Measurements from ENCODE around the gene SPDEF. TPM values are rescaled to one million over a fixed set of nuclear protein-coding genes. Genes with fewer than 3 reads are reported as not detected.
A peak's percentile ranks its signal among the peaks of the same experiment; 100 is the strongest.

Gene SPDEF
- total RNA-seq, 1 donor from 2014 or later, result not detected

DNA sequence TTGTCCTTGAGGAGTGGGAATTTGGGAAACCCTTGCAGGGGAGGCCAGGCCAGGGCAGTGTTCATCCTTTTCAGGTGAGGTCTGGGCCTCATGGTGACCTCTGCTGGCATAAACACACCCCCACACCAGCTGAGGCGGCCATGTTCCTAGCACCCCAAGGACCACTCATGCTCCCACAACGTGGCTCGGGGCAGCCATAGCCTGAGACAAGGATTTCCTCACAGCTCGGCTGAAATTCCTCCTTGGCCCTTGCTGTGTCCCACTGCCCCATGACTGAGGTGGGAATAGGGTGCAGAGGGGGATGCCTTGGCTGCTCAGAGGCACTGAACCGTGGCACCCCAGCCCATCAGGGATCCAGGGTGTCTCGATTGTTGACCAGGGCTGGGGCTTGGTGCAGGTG, 27.3 kb upstream of the SPDEF start:
- TF ChIP-seq, protein P1, sequence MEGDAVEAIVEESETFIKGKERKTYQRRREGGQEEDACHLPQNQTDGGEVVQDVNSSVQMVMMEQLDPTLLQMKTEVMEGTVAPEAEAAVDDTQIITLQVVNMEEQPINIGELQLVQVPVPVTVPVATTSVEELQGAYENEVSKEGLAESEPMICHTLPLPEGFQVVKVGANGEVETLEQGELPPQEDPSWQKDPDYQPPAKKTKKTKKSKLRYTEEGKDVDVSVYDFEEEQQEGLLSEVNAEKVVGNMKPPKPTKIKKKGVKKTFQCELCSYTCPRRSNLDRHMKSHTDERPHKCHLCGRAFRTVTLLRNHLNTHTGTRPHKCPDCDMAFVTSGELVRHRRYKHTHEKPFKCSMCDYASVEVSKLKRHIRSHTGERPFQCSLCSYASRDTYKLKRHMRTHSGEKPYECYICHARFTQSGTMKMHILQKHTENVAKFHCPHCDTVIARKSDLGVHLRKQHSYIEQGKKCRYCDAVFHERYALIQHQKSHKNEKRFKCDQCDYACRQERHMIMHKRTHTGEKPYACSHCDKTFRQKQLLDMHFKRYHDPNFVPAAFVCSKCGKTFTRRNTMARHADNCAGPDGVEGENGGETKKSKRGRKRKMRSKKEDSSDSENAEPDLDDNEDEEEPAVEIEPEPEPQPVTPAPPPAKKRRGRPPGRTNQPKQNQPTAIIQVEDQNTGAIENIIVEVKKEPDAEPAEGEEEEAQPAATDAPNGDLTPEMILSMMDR (IDR thresholded peaks at IDR 0.05; ENCODE audit: insufficient read depth, low read length, poor library complexity, severe bottlenecking), result peak; percentile 36
- H3K36me3 ChIP-seq (ENCODE audit: control insufficient read depth, insufficient read depth, low read length), result peaks cover 1% of the 10 kb centered on the region

DNA sequence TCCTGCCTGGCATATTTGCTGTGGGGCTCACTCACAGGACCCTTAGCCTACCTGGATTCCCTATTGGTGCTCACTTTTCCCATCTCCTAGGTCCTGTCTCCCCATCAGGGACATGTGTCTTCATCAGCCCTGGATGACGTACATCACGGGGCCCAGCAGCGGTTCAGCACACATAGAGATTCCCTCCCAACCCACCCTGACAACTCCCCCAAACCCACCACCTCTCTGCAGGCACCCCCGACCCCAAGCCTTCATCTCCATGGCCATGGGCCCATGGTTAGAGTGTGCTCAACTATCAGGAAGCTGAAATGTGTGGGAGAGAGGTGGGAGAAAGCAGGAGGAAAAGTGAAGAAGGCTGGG, 25.4 kb upstream of the SPDEF start:
- Histone ChIP-seq H3K27me3 (ENCODE audit: control insufficient read depth, insufficient read depth, low read length) (no peaks in the 10 kb centered on the region), H3K36me3 (ENCODE audit: control insufficient read depth, insufficient read depth, low read length) (no peaks in the 10 kb centered on the region), H3K4me3 (ENCODE audit: low read depth, low read length) (no peak overlapping the region)
- TF ChIP-seq, protein P1 (IDR thresholded peaks at IDR 0.05; ENCODE audit: insufficient read depth, low read length, poor library complexity, severe bottlenecking), result no peak
- no peak for DNase-seq (ENCODE audit: low read depth)

More for the DNA sequence above, 27.3 kb upstream of the SPDEF start:
- Histone ChIP-seq H3K27me3 (ENCODE audit: control insufficient read depth, insufficient read depth, low read length) (no peaks in the 10 kb centered on the region), H3K4me3 (ENCODE audit: low read depth, low read length) (no peak overlapping the region)
- no peak for DNase-seq (ENCODE audit: low read depth)

DNA sequence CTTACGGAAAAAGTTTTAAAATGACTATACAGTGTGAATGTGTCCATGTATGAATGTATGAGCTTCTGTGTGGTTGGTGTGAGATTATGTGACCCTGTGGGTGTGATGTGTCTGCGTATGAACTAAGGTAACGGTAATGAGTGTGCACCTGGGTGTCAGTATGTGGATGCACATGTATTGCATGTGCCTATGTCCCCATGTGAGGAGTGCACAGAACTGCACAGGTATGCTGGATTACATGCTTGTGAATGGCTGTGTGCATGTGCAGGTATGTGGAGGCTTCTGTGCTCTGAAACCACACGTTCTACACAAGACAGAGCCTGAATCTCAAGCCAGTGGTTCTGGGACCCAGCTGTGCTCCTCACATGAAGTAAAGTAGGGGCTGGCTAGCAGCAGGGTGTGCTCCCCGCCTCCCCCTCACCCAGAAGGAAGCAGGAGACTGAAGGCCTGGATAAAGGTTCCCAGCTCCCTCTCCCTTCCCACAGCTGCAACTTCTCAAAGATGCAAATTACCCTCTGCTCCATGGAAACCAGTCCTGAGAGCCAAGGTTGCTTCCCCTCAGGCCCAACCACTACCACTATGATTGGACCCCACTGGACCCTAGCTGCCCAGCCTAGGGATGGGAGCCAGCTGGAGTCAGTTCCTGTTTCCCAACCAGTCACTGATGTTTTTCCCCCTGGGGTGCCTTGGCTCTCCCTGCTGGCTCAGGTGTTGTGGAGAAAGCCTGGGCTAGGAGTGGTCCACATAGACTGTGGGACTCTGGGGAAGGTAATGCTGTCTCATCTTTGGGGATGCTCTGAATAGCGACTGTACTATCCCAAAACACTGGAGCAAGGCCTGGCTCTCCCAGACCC, 24.8 kb upstream of the SPDEF start:
- Histone ChIP-seq H3K4me3 (ENCODE audit: low read depth, low read length) (no peak overlapping the region), H3K36me3 (ENCODE audit: control insufficient read depth, insufficient read depth, low read length) (no peaks in the 10 kb centered on the region), H3K27me3 (ENCODE audit: control insufficient read depth, insufficient read depth, low read length) (no peaks in the 10 kb centered on the region)
- TF ChIP-seq, protein P1 (IDR thresholded peaks at IDR 0.05; ENCODE audit: insufficient read depth, low read length, poor library complexity, severe bottlenecking), result no peak
- no peak for DNase-seq (ENCODE audit: low read depth)

DNA sequence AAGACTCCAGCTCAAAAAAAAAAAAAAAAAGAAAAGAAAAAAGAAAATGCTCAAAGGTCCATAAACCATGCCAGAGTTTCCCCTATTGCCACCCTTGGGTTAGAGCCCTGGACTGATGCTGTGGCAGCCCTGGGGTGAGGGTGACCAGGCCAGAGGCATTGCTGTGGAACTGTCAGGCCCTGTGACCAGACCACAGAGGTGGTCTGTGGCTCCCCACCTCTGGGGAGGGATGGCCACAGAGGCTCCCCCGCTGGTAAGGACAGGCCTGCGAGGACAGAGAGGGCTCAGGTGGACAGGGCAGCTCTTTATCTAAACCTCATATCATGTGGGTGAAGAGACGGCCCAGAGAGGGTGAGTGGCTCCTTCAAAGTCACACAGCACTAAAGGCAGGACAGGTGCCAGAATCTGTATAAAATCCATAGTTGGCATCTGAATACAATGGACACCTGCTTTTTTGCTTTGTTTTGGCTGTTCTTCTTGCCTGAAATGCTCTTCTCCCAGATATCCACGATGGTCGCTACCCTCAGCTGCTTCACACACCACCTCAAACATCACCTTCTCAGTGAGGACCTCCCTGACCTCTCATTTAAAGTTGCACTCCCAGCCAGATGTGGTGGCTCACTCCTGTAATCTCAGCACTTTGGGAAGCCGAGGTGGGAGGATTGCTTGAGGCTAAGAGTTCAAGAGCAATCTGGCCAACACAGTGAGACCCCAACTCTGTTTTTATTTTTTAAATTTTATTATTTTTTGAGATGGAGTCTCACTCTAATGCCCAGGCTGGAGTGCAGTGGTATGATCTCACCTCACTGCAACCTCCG, 22.5 kb upstream of the SPDEF start:
- H3K36me3 ChIP-seq (ENCODE audit: control insufficient read depth, insufficient read depth, low read length), result no peaks in the 10 kb centered on the region
- H3K4me3 ChIP-seq (ENCODE audit: low read depth, low read length), result no peak overlapping the region
- no peak for DNase-seq (ENCODE audit: low read depth)
- TF ChIP-seq, protein P1 (IDR thresholded peaks at IDR 0.05; ENCODE audit: insufficient read depth, low read length, poor library complexity, severe bottlenecking), result no peak
- no peaks in the 10 kb centered on the region for H3K27me3 ChIP-seq (ENCODE audit: control insufficient read depth, insufficient read depth, low read length)

DNA sequence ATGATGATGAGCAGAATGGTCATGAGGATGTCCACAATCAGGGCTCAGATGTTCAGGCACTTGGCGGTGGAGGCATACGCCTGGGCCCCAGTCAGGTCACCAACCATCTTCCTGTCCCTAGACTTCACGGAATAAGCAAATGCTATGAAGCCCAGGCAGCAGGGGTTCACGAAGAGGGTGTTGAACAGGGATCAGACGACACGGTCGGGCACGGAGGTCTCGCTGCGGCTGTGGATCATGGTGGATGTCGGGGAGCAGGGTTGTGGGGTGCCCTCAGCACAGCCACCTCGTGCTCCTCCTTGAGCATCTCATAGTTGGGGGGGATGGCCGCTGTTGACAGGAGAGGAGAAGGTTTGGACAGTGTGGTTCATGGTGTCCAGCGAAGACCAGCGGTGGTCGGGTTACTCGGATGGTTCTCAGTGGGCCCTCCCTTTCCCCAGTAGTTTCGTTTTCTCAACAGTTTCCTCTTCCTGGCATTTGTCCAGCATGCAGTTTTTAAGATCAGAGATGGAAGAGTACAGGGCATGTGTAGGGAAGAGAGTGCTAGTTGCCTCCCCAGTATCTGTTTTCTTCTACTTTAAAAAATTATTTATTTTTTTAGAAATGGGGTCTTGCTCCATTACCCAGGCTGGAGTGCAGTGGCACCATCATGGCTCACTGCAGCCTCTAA, 20.3 kb upstream of the SPDEF start:
- H3K27me3 ChIP-seq (ENCODE audit: control insufficient read depth, insufficient read depth, low read length), result no peaks in the 10 kb centered on the region
- no peak overlapping the region for H3K4me3 ChIP-seq (ENCODE audit: low read depth, low read length)
- TF ChIP-seq, protein P1 (IDR thresholded peaks at IDR 0.05; ENCODE audit: insufficient read depth, low read length, poor library complexity, severe bottlenecking), result no peak
- no peak for DNase-seq (ENCODE audit: low read depth)
- H3K36me3 ChIP-seq (ENCODE audit: control insufficient read depth, insufficient read depth, low read length), result no peaks in the 10 kb centered on the region
